Stomach smooth muscle (tissue), 2 donors: ENCODE measurements around the gene SCAMP1.
A peak's percentile ranks its signal among the peaks of the same experiment; 100 is the strongest.

Experiments
- H3K27ac ChIP-seq: one replicate; pipeline ENCODE4 v1.7.0; 2013; ENCODE audit warnings: mild to moderate bottlenecking, low read length, inconsistent platforms
- H3K27me3 ChIP-seq, 2 donors: one replicate each; pipeline ENCODE4 v1.7.0; 2013; ENCODE audit warnings: low read length in 2 of 2; ENCODE audit not compliant: insufficient read depth in 2 of 2, control insufficient read depth in 1 of 2
- H3K36me3 ChIP-seq, 2 donors: one replicate each; pipeline ENCODE4 v1.7.0; 2013; ENCODE audit warnings: low read length in 2 of 2; ENCODE audit not compliant: control insufficient read depth in 2 of 2, insufficient read depth in 2 of 2
- H3K4me1 ChIP-seq: one replicate; pipeline ENCODE4 v1.7.0; 2013; ENCODE audit warnings: low read length; ENCODE audit not compliant: control insufficient read depth, insufficient read depth
- H3K4me3 ChIP-seq, 2 donors: one replicate each; pipeline ENCODE4 v1.7.0; 2013; ENCODE audit warnings: low read length in 2 of 2
- H3K9ac ChIP-seq, 2 donors: one replicate each; pipeline ENCODE4 v1.7.0; 2013; ENCODE audit warnings: low read length in 2 of 2, mild to moderate bottlenecking in 1 of 2
- H3K9me3 ChIP-seq, 2 donors: one replicate each; pipeline ENCODE4 v1.7.0; 2013; ENCODE audit warnings: low read length in 2 of 2; ENCODE audit not compliant: control insufficient read depth in 2 of 2
- donor health status: healthy.
- donor health status: Pancreatic carcinoma.

The SCAMP1 gene

GRCh38 chr5:78506261-78507024 is 146.0 kb downstream of the SCAMP1 start:
- H3K36me3 ChIP-seq, result no peaks in the 10 kb centered on the region
- no peaks in the 10 kb centered on the region for H3K27me3 ChIP-seq
- H3K9me3 ChIP-seq, result no peaks in the 10 kb centered on the region
- peak overlapping the region; percentile 85 for H3K27ac ChIP-seq
- H3K9ac ChIP-seq, result peak overlapping the region; percentile 8 to 29
- H3K4me3 ChIP-seq, result peak overlapping the region in 1 of 2 donors; percentile 16
- peaks cover 73% of the 10 kb centered on the region for H3K4me1 ChIP-seq

- H3K4me3 ChIP-seq, result no peak overlapping the region
- no peaks in the 10 kb centered on the region for H3K9me3 ChIP-seq
Measured at GRCh38 chr5:78507531-78507930, 147.1 kb downstream of the SCAMP1 start.

GRCh38 chr5:78508186-78508765 is 147.9 kb downstream of the SCAMP1 start:
- H3K4me3 ChIP-seq, result peak overlapping the region; percentile 9 to 35
- no peaks in the 10 kb centered on the region for H3K9me3 ChIP-seq
- H3K27ac ChIP-seq, result peak overlapping the region; percentile 81
- H3K36me3 ChIP-seq, result no peaks in the 10 kb centered on the region
- H3K4me1 ChIP-seq, result peaks cover 76% of the 10 kb centered on the region
- H3K9ac ChIP-seq, result no peak overlapping the region
- no peaks in the 10 kb centered on the region for H3K27me3 ChIP-seq

More at GRCh38 chr5:78507531-78507930, 147.1 kb downstream of the SCAMP1 start:
- Histone ChIP-seq H3K4me1 (peaks cover 76% of the 10 kb centered on the region), H3K9ac (no peak overlapping the region), H3K27ac (peak overlapping the region; percentile 24), H3K27me3 (no peaks in the 10 kb centered on the region), H3K36me3 (no peaks in the 10 kb centered on the region)

- Histone ChIP-seq H3K4me3 (peak overlapping the region; percentile 42 to 72), H3K27ac (peak overlapping the region; percentile 81), H3K9ac (peak overlapping the region; percentile 57 to 62), H3K36me3 (no peaks in the 10 kb centered on the region), H3K9me3 (no peaks in the 10 kb centered on the region), H3K4me1 (peaks cover 69% of the 10 kb centered on the region), H3K27me3 (no peaks in the 10 kb centered on the region)
Measured at GRCh38 chr5:78509145-78509865, 148.9 kb downstream of the SCAMP1 start.

- Histone ChIP-seq H3K4me1 (peaks cover 61% of the 10 kb centered on the region), H3K9ac (peak overlapping the region; percentile 57 to 62)
Measured at GRCh38 chr5:78509884-78510769, 149.7 kb downstream of the SCAMP1 start.

GRCh38 chr5:78511121-78511906 is 150.9 kb downstream of the SCAMP1 start:
- H3K27me3 ChIP-seq, result no peaks in the 10 kb centered on the region
- peaks cover 50% of the 10 kb centered on the region for H3K4me1 ChIP-seq
- peak overlapping the region; percentile 81 for H3K27ac ChIP-seq
- peak overlapping the region; percentile 2 to 13 for H3K9ac ChIP-seq
- no peaks in the 10 kb centered on the region for H3K36me3 ChIP-seq
- H3K4me3 ChIP-seq, result no peak overlapping the region
- no peaks in the 10 kb centered on the region for H3K9me3 ChIP-seq

More at GRCh38 chr5:78509884-78510769, 149.7 kb downstream of the SCAMP1 start:
- H3K36me3 ChIP-seq, result no peaks in the 10 kb centered on the region
- no peaks in the 10 kb centered on the region for H3K27me3 ChIP-seq
- H3K9me3 ChIP-seq, result no peaks in the 10 kb centered on the region
- H3K27ac ChIP-seq, result peak overlapping the region; percentile 81
- peak overlapping the region; percentile 42 to 72 for H3K4me3 ChIP-seq

- no peak overlapping the region for H3K27ac ChIP-seq
- H3K4me1 ChIP-seq, result peaks cover 39% of the 10 kb centered on the region
- no peaks in the 10 kb centered on the region for H3K36me3 ChIP-seq
- no peak overlapping the region for H3K9ac ChIP-seq
- H3K27me3 ChIP-seq, result no peaks in the 10 kb centered on the region
- no peak overlapping the region for H3K4me3 ChIP-seq
- no peaks in the 10 kb centered on the region for H3K9me3 ChIP-seq
Measured at GRCh38 chr5:78512435-78512834, 152.0 kb downstream of the SCAMP1 start.

- Histone ChIP-seq H3K9me3 (no peaks in the 10 kb centered on the region), H3K9ac (no peak overlapping the region), H3K4me1 (peaks cover 37% of the 10 kb centered on the region), H3K4me3 (no peak overlapping the region), H3K27me3 (no peaks in the 10 kb centered on the region), H3K36me3 (no peaks in the 10 kb centered on the region), H3K27ac (no peak overlapping the region)
Measured at GRCh38 chr5:78513441-78513840, 153.0 kb downstream of the SCAMP1 start.

GRCh38 chr5:78514427-78515330 is 154.3 kb downstream of the SCAMP1 start:
- H3K27me3 ChIP-seq, result no peaks in the 10 kb centered on the region
- H3K4me1 ChIP-seq, result peaks cover 43% of the 10 kb centered on the region
- H3K27ac ChIP-seq, result no peak overlapping the region
- H3K4me3 ChIP-seq, result no peak overlapping the region
- no peaks in the 10 kb centered on the region for H3K9me3 ChIP-seq
- H3K36me3 ChIP-seq, result no peaks in the 10 kb centered on the region
- H3K9ac ChIP-seq, result no peak overlapping the region
